Epithelial cell of prostate (primary cell): ENCODE data around the gene COMMD10.
"Not testable (repeated sequence)": the region's sequence is repeated elsewhere in the genome, so short reads cannot be mapped to it uniquely, and the experiment has no call there.

Experiments
- DNase-seq: peaks from one replicate; pipeline ENCODE4 v3.0.0-alpha.2; 2011; ENCODE audit warnings: low read depth, low spot score
- H3K27ac ChIP-seq: fragments of 450-650 bp; 2 replicates; pipeline ENCODE4 v1.5.1; 2017; ENCODE audit warnings: mild to moderate bottlenecking

COMMD10 gene

DNA sequence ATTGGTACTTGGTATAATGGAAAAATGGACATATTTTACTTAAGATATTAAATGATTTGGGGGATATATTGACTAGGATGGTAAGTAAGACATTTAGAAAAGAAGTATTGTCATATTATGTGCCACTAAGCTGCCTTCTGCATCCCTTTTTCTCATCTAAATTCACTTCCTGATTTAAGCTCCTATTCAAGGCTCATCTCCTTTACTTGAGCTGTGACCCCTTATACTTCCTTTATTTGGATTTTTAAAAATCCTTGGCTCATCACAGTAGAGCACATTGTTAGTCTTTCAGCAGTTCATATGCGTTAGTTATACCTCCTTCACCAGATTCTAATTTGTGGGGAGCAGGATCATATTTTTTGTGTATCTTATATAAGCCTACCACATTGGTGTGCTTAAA lies 6.6 kb downstream of the COMMD10 start:
- H3K27ac ChIP-seq, result no peak overlapping the region

DNA sequence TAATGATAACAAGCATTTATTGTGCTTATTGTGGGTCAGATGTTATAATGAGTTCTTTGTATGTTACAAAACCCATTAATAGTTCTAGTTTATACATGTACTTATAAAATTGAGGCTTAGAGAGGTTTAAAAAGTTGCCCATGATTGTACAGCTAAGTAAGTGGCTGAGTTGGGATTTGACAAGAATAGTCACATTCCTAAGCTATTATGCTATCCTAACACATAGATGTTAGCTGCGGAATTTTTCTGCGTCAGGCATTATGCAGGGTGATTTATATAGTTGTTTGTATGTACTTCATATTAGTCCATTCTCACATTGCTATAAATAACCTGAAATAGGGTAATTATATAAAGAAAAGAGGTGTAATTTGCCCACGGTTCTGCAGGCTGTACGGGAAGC lies 12.5 kb downstream of the COMMD10 start:
- H3K27ac ChIP-seq, result peak overlapping the region; percentile 8
- DNase-seq, result no peak

More for the DNA sequence above, 6.6 kb downstream of the COMMD10 start:
- no peak for DNase-seq

DNA sequence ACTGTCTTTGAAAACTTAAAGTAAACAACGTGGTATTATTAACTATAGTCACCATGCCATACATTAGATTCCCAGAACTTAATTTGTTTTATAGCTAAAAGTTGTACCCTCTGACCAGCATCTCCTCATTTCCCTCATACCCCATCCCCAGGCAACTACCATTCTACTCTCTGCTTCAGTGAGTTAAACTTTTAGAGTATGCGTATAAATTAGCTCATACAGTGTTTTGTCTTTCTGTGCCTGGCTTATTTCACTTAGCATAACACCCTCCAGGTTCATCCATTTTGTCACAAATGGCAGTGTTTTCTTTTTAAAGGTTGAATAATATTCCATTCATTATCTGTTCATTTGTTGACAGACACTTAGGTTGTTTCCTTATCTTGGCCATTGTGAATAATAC lies 14.2 kb downstream of the COMMD10 start:
- H3K27ac ChIP-seq, result no peak overlapping the region
- DNase-seq, result no peak

DNA sequence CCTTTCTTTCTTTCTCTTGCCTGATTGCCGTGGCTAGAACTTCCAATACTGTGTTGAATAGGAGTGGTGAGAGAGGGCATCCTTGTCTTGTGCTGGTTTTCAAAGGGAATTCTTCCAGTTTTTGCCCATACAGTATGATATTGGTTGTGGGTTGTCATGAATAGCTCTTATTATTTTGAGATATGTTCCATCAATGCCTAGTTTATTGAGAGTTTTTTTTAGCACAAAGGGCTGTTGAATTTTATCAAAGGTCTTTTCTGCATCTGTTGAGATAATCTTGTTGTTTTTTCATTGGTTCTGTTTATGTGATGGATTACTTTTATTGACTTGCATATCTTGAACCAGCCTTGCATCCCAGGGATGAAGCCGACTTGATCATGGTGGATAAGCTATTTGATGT lies 20.1 kb downstream of the COMMD10 start:
- H3K27ac ChIP-seq, result not testable (repeated sequence)

DNA sequence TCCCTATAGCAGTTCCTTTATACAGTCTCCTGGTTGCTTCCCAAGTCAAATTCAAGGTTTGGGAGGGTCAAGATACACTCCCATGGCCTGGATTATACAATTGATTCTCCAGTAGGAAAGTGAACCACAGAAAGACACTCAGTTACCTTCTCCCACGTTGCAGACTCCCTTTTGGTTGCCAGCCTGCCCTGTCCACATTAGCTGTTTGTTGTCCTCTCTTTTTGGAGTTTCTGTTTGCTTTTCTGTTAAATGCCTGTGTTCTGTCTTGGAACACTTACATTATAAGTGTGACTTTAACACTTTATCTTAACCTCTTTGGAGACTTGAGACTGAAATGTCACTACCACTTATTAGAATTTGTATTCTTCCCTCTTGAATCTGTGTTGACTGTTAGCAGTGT lies 30.3 kb downstream of the COMMD10 start:
- DNase-seq, result no peak
- no peak overlapping the region for H3K27ac ChIP-seq

More for the DNA sequence above, 20.1 kb downstream of the COMMD10 start:
- DNase-seq, result not testable (repeated sequence)

DNA sequence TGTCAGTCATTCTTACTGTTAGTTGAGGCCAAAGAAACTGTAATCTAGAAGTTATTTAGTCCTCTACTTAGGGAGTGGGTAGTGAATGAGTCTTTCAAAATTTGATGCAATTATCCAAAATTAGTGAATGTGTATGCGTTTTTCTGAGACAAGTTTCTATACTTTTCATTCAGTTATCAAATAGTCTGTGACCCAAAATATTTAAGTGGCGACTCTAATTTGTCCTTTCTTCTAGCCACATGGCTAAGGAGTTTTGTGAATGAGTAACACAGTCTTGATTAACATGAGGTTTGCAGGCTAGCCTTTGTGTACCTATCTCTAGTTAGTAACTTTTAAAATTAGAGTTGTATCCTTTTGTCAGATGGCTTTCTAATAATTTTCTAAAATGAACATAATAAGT lies 45.6 kb downstream of the COMMD10 start:
- DNase-seq, result no peak
- no peak overlapping the region for H3K27ac ChIP-seq

DNA sequence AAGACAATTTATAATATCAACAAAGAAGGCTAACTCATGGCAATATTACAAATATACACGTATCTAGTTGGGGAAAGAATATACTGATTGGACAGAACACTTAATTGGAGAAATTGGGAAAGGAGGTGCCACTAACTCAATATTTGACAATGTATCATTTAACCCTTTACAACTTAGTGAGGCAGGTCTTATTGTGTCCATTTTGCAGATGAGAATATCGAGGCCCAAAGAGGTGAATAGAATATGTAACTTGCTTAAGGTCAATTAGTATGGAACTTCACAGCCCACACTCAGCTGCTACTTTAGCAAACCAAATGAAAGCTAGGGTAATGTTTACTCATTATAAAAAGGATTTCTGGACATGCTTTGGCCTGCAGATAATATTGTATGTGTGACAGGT lies 46.2 kb downstream of the COMMD10 start:
- no peak for DNase-seq
- no peak overlapping the region for H3K27ac ChIP-seq

DNA sequence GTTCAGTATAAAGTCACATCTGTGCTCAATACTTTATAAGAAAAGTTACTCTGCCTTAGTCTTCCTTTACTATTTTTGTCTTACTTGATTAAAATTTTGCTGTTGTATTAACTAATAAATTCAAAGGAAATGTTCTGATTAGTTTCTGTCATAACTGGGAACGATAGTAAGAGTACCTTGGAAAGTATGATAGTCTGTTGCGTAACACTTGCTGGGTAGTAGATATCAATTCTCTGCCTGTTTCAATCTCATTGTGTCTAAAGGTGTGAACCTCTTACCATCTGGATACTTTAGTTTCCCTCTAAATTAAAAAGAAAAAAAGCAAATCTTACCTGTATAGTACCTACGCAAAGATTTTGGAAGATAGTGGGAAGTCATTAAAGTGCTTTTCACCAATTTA lies 48.5 kb downstream of the COMMD10 start:
- no peak for DNase-seq
- H3K27ac ChIP-seq, result no peak overlapping the region

DNA sequence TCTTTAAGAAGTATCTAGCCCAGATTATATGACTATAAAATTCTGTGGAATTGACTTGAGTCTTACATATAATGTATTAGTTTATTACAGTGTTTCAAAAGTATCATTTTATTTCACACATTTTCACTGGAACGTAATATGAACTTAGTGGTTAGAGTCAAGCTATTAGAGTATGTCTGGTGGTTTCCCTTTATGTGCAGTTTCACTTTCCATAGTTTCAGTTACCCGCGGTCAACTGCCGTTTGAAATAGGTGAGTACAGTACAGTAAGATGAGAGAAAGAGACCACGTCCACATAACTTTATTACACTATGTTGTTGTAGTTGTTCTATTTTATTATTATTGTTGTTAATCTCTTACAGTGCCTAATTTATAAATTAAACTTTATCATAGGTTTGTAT lies 50.5 kb downstream of the COMMD10 start:
- no peak overlapping the region for H3K27ac ChIP-seq
- DNase-seq, result no peak

DNA sequence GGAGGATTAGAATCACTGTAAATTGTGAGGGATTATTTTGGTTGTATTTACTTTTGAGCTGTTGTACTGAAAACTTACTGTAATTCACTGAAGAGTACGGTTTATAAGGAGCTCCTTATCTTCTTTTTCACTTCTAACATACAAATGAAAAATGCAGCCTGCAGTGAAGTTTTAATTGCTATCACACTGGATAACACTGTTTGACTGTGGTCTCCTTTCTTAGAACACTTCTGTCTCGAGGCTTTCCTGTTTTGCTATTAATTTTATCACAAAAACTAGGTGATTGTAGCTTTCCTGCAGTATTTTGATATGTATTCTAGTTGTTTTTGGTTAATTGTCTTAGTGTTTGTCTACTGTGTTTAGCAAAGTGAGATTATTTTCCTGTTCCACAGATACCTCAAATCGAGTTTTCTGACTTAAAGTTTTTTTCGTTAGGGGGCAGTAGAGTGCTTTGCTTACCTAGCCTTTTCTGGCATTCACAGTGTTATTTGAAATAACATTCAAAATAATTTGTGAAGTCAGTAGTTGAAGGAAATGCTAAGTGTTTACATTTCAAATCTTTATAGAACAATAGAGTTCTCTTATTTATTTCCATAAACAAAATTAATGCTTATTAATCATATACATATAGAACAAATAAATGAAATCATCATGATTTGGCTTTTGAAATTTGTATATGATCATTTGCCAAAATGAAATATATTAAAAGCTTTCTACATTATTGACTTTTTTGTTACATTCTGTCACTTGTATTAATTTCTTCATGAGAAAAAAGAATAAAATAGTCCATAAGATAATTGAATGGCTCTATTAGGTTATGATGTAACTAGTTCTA lies 52.9 kb downstream of the COMMD10 start:
- H3K27ac ChIP-seq, result no peak overlapping the region

DNA sequence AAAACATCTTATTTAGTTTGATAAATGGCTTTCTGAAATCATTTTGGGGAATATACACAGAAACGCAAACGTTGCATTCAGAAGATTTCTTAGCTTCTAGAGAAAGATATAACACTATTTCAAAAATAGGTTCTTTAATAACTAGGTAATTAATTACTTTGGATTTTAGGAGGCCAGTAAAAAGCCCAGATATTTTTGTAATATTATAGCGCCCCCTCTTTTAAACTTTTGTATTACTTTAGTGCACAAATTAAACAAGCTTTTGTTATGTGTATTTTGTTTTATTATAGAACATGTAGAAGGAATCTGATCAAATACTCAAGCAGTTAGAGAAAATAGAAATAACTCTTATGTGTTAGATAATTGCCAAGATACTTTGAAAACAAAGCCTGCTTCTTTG lies 57.7 kb downstream of the COMMD10 start:
- no peak overlapping the region for H3K27ac ChIP-seq

More for the DNA sequence above, 52.9 kb downstream of the COMMD10 start:
- no peak for DNase-seq

DNA sequence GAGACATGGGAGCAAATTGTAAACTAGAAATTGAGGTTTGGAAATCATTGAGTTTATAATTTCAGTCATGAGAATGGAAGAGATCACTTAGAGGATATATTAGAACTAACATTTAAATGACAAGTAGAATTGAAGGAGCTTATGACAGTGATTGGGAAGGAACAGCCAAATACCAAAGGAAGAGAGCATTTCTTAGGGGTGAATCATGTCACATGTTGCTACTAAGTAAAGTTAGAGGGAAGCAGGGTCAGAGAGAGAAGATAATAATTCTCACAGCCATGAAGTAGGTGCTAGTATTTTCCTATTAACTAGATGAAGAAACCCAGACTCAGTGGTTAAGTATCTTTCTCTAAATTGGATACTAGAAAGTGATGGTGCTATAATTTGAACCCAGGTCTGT lies 59.3 kb downstream of the COMMD10 start:
- no peak for DNase-seq
- peak overlapping the region; percentile 3 for H3K27ac ChIP-seq

More for the DNA sequence above, 57.7 kb downstream of the COMMD10 start:
- DNase-seq, result no peak

DNA sequence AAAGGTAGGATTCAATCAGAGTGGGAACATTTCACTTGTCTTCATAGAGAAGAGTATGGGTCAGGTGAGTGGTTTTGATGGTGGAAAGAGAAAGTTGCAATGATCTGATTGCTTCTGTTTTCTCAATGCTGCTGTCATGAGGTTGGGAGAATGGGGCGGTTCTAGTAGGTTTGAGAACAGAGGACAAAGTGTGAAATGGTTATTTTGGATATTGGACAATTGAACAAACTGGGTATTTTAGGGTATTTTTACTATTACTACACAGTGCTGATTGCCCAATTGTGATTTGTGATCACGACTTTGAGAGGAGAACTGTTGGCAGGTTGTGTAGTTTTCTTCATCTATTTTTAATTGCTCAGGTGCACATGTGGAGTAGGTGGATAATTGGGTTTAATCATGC lies 60.2 kb downstream of the COMMD10 start:
- no peak for DNase-seq
- H3K27ac ChIP-seq, result no peak overlapping the region

DNA sequence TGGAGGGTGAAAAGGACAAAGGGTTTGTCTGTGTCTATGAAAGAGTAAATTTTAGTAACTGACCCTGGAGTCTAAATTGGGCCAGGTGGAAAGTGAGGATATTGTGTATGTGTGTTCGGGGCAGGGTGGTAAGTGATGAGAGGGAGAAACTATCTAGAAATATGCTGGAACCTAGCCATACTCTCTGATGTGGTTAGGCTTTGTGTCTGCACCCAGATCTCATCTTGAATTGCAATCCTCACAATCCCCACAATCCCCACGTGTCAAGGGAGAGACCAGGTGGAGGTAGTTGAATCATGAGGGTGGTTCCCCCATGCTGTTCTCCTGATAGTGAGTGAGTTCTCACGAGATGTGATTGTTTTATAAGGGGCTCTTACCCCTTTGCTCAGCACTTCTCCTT lies 60.6 kb downstream of the COMMD10 start:
- DNase-seq, result no peak
- H3K27ac ChIP-seq, result no peak overlapping the region

DNA sequence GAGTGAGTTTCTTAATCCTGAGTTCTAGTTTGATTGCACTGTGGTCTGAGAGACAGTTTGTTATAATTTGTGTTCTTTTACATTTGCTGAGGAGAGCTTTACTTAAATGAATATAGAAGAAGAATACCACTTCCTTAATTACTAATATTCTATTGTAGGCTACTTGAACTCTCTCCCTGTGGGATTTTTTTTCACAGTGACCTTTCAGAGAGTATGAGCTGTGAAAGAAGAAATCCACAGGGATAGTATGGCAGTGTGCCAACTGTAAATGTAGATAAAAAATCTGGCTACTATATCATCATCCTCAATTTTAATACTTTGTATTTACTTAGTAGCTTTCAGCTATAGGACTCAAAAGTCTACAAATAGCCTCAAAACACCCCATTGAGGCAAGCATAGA lies 67.3 kb downstream of the COMMD10 start:
- no peak overlapping the region for H3K27ac ChIP-seq
- DNase-seq, result no peak

DNA sequence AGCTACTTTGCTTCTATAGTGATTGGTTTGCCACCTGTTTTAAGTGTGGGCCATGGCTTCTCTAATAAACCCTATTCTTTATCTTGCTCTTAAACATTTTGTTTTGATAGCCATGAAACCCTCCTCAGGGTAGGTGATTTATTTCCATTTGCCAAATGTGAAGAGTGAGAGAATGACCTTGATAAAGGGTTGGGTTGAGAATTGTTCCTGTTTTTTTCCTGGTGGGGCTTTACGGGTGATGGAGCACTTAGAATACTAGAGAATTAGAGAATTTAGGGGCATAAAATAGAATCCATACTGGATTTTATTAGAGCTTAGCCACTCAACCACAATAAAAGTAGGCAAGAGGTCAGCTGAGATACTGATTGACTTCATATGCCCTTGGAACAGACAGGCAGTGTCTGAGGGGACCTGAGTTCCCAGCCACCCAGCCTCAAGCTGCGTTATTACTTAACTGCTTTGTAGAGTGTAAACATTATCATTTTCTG lies 68.9 kb downstream of the COMMD10 start:
- no peak for DNase-seq
- no peak overlapping the region for H3K27ac ChIP-seq

DNA sequence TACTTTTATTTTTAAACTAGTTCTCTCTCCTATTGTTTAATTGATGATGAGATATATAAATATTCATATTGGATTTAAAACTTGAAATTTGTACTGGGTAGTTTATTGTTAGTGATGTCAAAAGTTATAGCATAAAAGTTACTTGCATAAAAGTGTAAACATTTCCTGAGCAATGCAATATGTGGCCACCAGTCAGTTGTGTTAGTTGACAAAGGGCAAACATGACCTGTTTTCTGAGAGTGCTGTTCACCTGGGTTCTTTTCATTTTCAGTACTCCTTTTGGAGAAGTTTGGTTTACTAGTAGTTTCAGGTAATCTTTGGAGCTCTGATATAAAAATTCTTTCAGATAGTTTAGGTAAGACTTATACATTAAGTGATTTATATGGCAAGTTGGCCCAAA lies 69.4 kb downstream of the COMMD10 start:
- no peak overlapping the region for H3K27ac ChIP-seq
- DNase-seq, result no peak

DNA sequence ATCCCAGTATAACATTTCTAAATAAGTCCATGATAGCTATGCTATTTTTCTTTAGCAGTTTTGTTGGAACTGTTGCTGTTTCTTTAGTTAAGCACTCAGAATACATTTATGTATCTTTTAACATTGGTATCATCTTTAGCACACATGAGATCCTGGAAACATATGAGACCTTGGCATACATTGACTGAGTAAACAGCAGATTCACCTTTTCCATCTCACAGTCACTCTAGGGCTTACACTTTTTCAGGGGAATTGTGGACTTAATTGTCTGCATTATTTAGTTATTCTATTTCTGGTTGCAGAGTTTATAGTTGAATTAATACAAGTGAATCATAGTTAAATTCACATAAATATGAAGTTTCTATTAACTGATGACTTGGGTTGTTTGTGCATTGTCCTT lies 70.1 kb downstream of the COMMD10 start:
- H3K27ac ChIP-seq, result no peak overlapping the region
- no peak for DNase-seq

DNA sequence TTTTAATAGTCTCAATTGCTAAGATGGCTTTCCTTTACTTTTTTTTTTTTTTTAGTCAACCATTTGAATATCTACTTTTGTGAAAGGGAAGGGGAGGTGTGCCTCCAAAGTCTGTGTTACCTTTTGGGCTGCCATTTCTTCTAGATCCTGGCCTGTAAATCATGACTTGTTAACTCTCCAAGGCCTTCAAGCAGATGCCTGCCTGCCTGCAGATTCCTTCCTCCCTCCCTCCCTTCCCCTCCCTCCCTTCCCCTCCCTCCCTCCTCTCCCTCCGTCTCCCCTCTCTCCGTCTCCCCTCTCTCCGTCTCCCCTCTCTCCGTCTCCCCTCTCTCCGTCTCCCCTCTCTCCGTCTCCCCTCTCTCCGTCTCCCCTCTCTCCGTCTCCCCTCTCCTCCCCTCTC lies 73.1 kb downstream of the COMMD10 start:
- H3K27ac ChIP-seq, result no peak overlapping the region
- DNase-seq, result no peak

DNA sequence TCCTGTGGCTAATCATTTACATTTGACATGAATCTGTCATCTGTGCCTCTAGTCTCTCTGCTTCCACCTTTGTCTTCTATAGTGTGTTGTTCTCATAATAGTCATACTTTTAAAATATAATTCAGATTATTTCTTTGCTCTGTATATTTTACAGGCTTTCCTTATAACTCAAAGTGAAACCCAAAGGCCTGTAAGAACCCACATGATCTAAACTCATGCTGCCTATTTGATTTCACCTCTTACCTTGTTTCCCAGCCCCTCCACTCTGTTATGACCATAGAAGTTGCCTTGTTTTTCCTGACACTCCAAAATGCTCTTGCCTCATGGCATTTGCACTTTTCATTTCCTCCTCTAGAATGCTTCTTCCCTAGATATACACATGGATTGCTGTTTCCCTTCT lies 74.2 kb downstream of the COMMD10 start:
- no peak overlapping the region for H3K27ac ChIP-seq
- no peak for DNase-seq

DNA sequence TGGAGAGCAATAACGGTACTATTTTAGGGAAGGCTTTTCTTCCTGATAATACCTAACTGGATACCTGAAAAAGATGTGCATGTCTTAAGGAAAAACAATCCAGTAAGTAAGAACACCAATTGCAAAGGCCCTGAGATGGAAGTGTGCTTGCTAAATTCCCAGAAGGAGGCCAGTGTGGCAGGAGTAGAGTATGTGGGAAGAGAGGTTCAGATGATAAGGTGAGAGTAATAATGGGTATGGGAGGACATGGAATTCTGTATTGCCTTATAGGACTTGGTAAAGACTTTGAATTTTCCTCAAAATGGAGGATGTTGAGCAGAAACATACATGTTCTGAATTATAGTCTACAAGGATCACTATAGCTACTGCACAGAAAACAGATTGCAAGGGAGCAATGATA lies 89.3 kb downstream of the COMMD10 start:
- H3K27ac ChIP-seq, result no peak overlapping the region
- no peak for DNase-seq

DNA sequence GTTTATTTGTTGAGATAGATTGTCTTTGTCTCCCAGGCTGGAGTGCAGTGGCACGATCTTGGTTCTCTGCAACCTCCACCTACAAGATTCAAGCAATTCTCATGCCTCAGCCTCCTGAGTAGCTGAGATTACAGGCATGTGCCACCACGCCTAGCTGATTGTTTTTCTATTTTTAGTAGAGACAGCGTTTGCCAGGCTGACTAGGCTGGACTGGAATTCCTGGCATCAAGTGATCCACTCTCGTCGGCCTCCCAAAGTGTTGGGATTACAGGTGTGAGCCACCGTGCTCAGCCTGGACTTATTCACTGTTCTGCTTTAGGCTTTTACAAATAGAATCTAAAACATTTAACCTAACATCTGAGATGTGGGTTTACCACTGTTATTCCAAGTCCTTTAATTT lies 91.3 kb downstream of the COMMD10 start:
- no peak overlapping the region for H3K27ac ChIP-seq
- DNase-seq, result no peak
